ENCODE measurements around the gene WDR13. TPM values are rescaled to one million over a fixed set of nuclear protein-coding genes. Genes with fewer than 3 reads are reported as not detected.
"Not testable (repeated sequence)": the region's sequence is repeated elsewhere in the genome, so short reads cannot be mapped to it uniquely, and the experiment has no call there.

Gene WDR13
- total RNA-seq, 1 donor from 2014 or later = 170 TPM

DNA sequence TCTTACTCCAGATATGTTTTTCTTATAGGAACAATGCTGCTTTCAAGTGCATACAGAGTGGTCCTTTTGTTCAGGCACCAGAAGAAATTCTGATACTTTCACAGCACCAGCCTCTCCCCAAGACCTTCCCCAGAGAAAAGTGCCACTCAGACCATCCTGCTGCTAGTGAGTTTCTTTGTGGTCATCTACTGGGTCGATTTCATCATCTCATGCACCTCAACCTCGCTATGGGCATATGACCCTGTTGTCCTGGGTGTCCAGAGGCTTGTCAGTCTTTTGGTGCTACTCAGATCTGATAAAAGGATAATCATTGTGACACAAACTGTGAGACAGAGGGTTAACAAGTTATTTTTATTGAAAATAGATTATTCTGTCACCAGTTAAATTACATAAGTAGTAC lies 39.5 kb downstream of the WDR13 start:
- intact Hi-C loops (cut with DNase I) = no loop called here
- DNase-seq (ENCODE audit: low spot score) = no peak

DNA sequence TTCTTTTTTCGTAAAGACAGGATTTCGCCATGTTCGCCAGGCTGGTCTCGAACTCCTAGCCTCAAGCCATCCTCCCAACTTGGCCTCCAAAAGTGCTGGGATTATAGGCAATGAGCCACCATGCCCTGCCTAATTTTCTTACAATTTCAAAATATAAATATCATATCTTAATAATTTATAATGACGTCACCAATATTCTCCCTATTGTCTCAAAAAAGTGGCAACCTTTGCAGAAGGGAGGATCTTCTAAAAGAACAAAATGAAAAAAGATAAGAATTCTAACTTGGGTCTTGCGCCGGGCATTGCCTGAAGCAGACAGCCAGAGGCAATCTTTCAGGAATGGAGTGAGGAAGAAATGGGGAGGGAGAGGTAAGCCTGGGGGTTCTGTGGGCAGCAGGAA lies 48.4 kb downstream of the WDR13 start:
- no peak for DNase-seq (ENCODE audit: low spot score)
- intact Hi-C loops (cut with DNase I) = loop anchor here (10.0 kb wide), 2 partner anchors 269 to 299 kb away; partner anchors contain the start of genes PIM2 and SLC35A2

DNA sequence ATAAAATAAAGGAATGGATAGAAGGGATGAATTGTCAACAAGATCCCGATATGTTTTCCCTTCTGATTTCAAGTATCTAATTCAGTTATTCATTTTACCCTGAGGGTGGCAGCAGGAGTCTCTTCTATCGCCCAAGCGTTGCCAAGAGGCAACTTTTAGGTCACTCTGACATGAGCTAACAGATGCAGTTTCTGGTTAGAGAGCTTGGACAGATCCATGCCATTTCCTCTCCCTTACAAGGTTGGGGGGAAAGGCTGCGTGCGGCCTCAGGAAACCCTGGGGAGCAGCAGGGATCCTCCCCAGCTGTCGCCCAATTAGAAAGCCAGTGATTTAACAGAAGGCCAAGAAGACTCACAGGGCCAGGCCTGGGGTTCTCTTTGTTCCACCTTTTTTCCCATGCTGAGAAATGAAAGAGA lies 51.1 kb downstream of the WDR13 start:
- intact Hi-C loops (cut with DNase I) = loop anchor here (10.0 kb wide), 2 partner anchors 266 to 296 kb away; partner anchors contain the start of genes PIM2 and SLC35A2
- no peak for DNase-seq (ENCODE audit: low spot score)

DNA sequence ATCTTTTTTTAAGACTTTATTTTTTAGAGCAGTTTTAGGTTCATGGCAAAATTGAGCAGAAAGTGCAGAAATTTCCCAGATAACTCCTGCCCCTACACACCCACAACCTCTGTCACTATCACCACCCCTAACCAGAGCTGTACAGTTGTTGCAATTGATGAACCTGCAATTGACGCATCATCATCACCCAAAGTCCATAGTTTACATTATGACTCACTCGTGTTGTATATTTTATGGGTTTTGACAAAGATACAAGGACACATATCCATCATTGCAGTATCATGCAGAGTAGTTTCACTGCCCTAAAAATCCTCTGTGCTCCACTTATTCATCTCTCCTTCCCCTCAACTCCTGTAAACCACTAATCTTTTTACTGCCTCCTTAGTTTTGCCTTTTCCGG lies 51.8 kb downstream of the WDR13 start:
- intact Hi-C loops (cut with DNase I) = loop anchor here (10.0 kb wide), 2 partner anchors 266 to 296 kb away; partner anchors contain the start of genes PIM2 and SLC35A2
- DNase-seq (ENCODE audit: low spot score) = no peak

DNA sequence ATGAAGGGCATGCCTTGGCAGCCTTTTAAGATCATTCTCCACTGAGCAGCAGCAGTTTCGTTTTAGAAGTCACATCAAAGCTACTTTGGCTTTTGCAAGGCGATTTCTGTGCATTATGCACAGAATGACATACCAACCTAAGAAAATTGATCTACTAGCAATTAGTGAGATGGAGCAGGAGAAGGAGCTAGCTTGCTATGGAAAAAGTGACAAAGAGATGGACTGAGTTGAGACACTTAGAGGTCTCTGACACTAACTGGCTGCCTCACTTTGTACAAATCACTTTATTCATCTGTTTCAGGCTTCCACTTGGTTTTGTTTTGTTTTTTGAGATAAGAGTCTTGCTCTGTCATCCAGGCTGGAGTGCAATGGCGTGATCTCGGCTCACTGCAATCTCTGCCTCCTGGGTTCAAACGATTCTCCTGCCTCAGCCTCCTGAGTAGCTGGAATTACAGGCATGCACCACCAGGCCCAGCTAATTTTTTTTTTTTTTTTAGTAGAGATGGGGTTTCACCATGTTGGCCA lies 54.8 kb downstream of the WDR13 start:
- DNase-seq (ENCODE audit: low spot score); intact Hi-C loops (cut with DNase I): not testable (repeated sequence)

DNA sequence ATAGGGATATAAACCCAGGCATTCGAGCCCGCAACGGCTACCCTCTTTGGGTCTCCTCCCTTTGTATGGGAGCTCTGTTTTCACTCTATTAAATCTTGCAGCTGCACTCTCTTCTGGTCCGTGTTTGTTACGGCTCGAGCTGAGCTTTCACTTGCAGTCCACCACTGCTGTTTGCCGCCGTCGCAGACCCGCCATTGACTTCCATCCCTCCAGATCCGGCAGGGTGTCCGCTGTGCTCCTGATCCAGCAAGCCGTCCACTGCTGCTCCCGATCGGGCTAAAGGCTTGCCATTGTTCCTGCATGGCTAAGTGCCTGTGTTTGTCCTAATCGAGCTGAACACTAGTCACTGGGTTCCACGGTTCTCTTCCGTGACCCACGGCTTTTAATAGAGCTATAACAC lies 57.5 kb downstream of the WDR13 start:
- DNase-seq (ENCODE audit: low spot score); intact Hi-C loops (cut with DNase I): not testable (repeated sequence)

Other genes starting within 250 kb of the WDR13 start
- gene SSX3, start 240.8 kb upstream of the WDR13 start, total RNA-seq = not detected
- gene SSX4, start 214.0 kb upstream of the WDR13 start, total RNA-seq = not detected
- gene SSX4B, start 185.5 kb upstream of the WDR13 start, total RNA-seq = not detected
- gene SLC38A5, start 127.2 kb upstream of the WDR13 start, total RNA-seq = 2.2 TPM
- gene FTSJ1, start 121.3 kb upstream of the WDR13 start, total RNA-seq = 18.8 TPM
- 12.9 TPM for gene PORCN, start 88.5 kb upstream of the WDR13 start, total RNA-seq
- 38.6 TPM for gene EBP, start 75.7 kb upstream of the WDR13 start, total RNA-seq
- gene TBC1D25, start 57.8 kb upstream of the WDR13 start, total RNA-seq = 16.5 TPM
- gene RBM3, start 23.0 kb upstream of the WDR13 start, total RNA-seq = 96.9 TPM
- 2.8 TPM for gene WAS, start 86.3 kb downstream of the WDR13 start, total RNA-seq
- gene SUV39H1, start 99.2 kb downstream of the WDR13 start, total RNA-seq = 2.5 TPM
- not detected for gene GLOD5, start 164.3 kb downstream of the WDR13 start, total RNA-seq
- not detected for gene GATA1, start 189.1 kb downstream of the WDR13 start, total RNA-seq
- gene HDAC6, start 204.6 kb downstream of the WDR13 start, total RNA-seq = 33.7 TPM
- not detected for gene ERAS, start 229.0 kb downstream of the WDR13 start, total RNA-seq
- gene PCSK1N, start 238.1 kb downstream of the WDR13 start, total RNA-seq = 4.1 TPM

All from cardiac septum (tissue), 1 donor.